Peyer's patch (tissue), 4 donors: ENCODE data around the gene LENEP. TPM values are rescaled to one million over a fixed set of nuclear protein-coding genes. Genes with fewer than 3 reads are reported as not detected.

Experiments
- DNase-seq, 3 donors: peaks; one replicate each; pipeline ENCODE4 v3.0.0-alpha.2; 2017 to 2019
- H3K27ac ChIP-seq, 4 donors: fragments of 200-600 bp; sonication (generic); one replicate each; pipeline ENCODE4 v1.5.1; 2016 to 2019
- H3K27me3 ChIP-seq, 2 donors: fragments of 200-600 bp; sonication (generic); one replicate each; pipeline ENCODE4 v1.5.1; 2019
- H3K36me3 ChIP-seq, 3 donors: fragments of 200-600 bp; sonication (generic); one replicate each; pipeline ENCODE4 v1.5.1; 2016 to 2019
- H3K4me1 ChIP-seq, 4 donors: fragments of 200-600 bp; sonication (generic); one replicate each; pipeline ENCODE4 v1.5.1; 2016 to 2019
- H3K4me3 ChIP-seq, 4 donors: fragments of 200-600 bp; sonication (generic); 1 replicate in 3 of 4; 2 replicates in 1 of 4; pipeline ENCODE4 v1.5.1; 2016 to 2019; ENCODE audit warnings: mild to moderate bottlenecking in 1 of 4
- H3K9me3 ChIP-seq, 4 donors: fragments of 200-600 bp; sonication (generic); one replicate each; pipeline ENCODE4 v1.5.1; 2016 to 2019; ENCODE audit warnings: mild to moderate bottlenecking in 1 of 4
- POLR2A ChIP-seq, 2 donors: fragments of 450-650 bp; IDR thresholded peaks; one replicate each; pipeline ENCODE4 v1.5.1; 2017; ENCODE audit warnings: antibody characterized with exemption in 2 of 2, mild to moderate bottlenecking in 2 of 2, moderate library complexity in 2 of 2
- total RNA-seq, 4 donors: library from RNA; depleted of rRNA; stranded (reverse); fragments of >200 nt; gene quantifications; one replicate each; pipeline ENCODE4 v1.1.0, GENCODE V29; 2016
- TF ChIP-seq, protein P1 (sequence below), 6 experiments: fragments of 450-650 bp in 4 of 6; fragments of 200-600 bp in 2 of 6; sonication (generic) in 1 of 6; IDR thresholded peaks; one replicate each; pipeline ENCODE4 v1.5.1; 2017 to 2019; ENCODE audit warnings: antibody characterized with exemption in 6 of 6, mild to moderate bottlenecking in 3 of 6, moderate library complexity in 1 of 6

Gene LENEP
- total RNA-seq, 4 donors from 2014 or later: not detected

DNA sequence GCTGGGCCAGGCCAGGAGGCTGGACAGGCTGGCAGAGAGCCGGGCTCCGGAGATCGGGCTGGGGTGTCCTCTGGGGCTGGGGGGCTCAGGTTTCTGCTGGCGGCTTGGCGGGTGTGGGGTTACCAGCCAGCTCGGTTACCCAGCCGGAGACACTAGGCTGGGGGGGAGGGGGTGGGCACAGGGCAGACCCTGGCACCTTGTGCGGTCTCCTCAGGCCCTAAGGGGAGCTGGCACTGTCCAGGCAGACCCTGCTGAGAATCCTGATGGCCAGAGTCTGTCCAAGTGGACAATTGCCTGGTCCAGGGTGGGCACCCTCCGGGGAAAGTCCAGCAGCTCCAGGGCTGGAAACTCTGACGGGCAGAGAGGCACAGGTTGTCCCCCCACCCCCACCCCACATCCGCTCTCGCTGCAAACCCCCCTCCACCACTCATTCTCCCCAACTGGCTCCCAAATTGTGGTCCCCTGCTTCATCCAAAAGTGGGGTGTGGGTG is 15.9 kb downstream of the LENEP start:
- Histone ChIP-seq H3K27ac (peak overlapping the region; percentile 94 to 99 (median 96)), H3K27me3 (no peaks in the 10 kb centered on the region), H3K4me3 (peak overlapping the region; percentile 26 to 63 (median 48)), H3K36me3 (peaks cover 0 to 13% (median 0%) of the 10 kb centered on the region in 3 donors), H3K9me3 (no peaks in the 10 kb centered on the region), H3K4me1 (peaks cover 6 to 83% (median 56%) of the 10 kb centered on the region in 4 donors)
- peak in 1 of 3 donors; percentile 50 for DNase-seq
- TF ChIP-seq, protein P1, sequence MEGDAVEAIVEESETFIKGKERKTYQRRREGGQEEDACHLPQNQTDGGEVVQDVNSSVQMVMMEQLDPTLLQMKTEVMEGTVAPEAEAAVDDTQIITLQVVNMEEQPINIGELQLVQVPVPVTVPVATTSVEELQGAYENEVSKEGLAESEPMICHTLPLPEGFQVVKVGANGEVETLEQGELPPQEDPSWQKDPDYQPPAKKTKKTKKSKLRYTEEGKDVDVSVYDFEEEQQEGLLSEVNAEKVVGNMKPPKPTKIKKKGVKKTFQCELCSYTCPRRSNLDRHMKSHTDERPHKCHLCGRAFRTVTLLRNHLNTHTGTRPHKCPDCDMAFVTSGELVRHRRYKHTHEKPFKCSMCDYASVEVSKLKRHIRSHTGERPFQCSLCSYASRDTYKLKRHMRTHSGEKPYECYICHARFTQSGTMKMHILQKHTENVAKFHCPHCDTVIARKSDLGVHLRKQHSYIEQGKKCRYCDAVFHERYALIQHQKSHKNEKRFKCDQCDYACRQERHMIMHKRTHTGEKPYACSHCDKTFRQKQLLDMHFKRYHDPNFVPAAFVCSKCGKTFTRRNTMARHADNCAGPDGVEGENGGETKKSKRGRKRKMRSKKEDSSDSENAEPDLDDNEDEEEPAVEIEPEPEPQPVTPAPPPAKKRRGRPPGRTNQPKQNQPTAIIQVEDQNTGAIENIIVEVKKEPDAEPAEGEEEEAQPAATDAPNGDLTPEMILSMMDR (IDR thresholded peaks at IDR 0.05): no peak
- no peak for TF ChIP-seq POLR2A (IDR thresholded peaks at IDR 0.05)

DNA sequence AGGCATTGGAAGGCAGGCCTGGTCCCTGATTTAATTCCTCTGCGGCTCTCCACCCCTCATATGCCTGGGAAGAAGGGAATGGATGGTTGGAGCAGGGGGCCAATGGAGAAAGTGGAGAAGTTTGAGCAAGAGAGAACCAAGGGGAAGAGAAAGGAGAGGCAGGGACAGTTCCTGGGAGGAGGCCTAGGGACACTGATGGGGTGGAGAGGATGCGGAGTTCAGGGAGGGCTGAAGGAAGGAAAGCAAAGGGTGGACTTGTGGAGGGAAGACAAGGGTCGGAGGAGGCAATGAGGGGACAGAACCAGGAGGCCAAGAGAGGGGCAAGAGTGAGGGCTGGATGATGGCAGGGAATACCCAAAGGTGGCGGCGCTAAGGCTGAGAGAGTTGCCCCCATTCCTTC is 16.4 kb downstream of the LENEP start:
- no peak for DNase-seq
- Histone ChIP-seq H3K27me3 (no peaks in the 10 kb centered on the region), H3K9me3 (no peaks in the 10 kb centered on the region), H3K36me3 (peaks cover 0 to 18% (median 0%) of the 10 kb centered on the region in 3 donors), H3K4me1 (peaks cover 6 to 81% (median 54%) of the 10 kb centered on the region in 4 donors), H3K4me3 (peak overlapping the region; percentile 26 to 63 (median 48)), H3K27ac (peak overlapping the region; percentile 94 to 99 (median 96))
- TF ChIP-seq POLR2A (IDR thresholded peaks at IDR 0.05): no peak
- TF ChIP-seq, protein P1 (IDR thresholded peaks at IDR 0.05): no peak

DNA sequence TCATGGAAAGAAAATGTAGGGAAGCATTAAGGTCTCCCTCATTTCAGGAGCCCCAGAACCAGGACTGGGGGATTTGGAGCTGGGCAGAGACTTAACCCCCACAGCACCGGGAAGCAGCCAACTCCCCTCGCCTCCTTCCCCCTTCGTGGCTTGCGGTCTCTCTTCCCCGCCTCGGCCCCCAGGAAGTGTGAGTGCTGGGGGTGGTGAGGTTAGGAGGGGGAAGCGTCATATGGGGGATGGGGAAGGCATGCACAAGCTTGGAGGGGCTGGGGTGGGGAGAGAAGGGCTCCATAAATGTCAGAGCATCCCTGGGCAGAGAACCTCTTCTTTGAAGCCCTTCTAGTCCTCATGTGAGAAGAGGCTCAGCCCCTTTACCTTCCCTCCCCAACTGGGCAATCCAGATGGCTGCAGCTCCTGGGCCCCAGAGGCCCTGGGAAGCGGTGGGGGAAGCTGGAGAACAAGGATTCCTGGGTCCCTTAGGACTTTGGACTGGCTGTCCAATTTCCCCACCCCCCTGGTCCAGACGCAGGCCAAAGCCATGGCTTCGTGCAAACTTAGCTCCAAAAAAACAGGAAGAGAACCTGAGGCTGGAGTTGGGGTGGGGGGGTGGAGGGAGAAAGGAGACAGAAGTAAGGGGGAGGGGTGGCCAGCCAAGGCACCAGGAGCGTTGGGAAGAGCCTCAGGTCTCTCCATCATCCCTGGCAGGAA is 17.0 kb downstream of the LENEP start:
- no peaks in the 10 kb centered on the region for H3K9me3 ChIP-seq
- H3K4me3 ChIP-seq: peak overlapping the region; percentile 26 to 63 (median 48)
- peak; percentile 46 to 65 (median 54) for DNase-seq
- peaks cover 0 to 24% (median 0%) of the 10 kb centered on the region in 3 donors for H3K36me3 ChIP-seq
- no peaks in the 10 kb centered on the region for H3K27me3 ChIP-seq
- H3K27ac ChIP-seq: peak overlapping the region; percentile 94 to 99 (median 96)
- no peak for TF ChIP-seq POLR2A (IDR thresholded peaks at IDR 0.05)
- TF ChIP-seq, protein P1 (IDR thresholded peaks at IDR 0.05): no peak
- peaks cover 6 to 81% (median 48%) of the 10 kb centered on the region in 4 donors for H3K4me1 ChIP-seq

DNA sequence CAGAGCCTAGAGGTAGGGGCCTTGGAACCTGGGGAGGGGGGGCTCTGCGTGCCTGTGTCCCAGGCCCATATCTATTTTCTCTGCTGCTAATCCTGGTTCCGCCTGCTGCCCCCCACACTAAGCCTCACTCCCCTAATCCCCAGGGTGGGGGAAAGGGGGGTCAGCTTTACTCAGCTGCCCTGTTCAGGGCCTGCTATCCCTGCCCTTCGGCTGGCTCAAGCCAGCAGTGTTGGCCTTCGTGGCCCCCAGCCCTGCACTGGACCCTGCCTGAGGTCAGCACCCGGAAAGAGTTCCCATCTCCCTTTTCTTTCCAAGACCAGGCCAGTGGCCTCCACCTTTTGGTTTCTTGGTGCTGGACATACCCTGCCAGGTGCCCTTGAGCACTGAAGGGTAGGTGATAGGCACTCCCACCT is 17.6 kb downstream of the LENEP start:
- peak in 1 of 3 donors; percentile 52 for DNase-seq
- Histone ChIP-seq H3K4me3 (peak overlapping the region in 2 of 4 donors; percentile 55 to 63), H3K36me3 (peaks cover 0 to 28% (median 0%) of the 10 kb centered on the region in 3 donors), H3K9me3 (no peaks in the 10 kb centered on the region), H3K4me1 (peaks cover 6 to 79% (median 43%) of the 10 kb centered on the region in 4 donors), H3K27ac (peak overlapping the region; percentile 94 to 99 (median 96)), H3K27me3 (no peaks in the 10 kb centered on the region)
- TF ChIP-seq, protein P1 (IDR thresholded peaks at IDR 0.05): no peak

DNA sequence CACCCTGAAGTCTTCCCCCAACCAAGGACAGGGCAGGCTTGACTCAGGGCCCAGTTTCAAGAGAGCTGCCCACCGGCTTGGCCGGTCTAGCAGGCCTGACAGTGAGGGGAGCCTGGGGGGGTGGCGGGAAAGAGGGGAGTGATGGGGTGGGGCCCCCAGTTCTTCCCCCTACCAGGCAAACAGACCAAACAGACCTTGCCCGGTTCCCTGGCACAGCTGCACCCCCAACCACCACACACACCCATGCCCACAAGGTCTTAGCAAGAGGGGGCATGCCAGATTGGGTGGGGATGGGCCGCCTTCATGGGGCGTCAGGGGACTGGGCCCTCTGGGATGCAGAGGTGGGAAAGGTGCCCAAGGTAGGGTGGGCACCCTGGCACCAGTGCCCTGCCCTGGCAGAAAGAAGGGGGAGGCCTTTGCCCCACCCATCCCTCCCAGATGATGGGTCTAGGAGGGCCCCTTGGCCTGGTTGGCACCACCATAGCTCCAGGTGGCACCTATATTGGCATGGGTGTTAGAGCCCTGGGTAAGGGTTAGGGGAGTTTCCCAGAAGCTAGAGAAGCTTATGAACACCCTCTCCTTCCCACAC is 18.1 kb downstream of the LENEP start:
- no peak for TF ChIP-seq POLR2A (IDR thresholded peaks at IDR 0.05)
- TF ChIP-seq, protein P1 (IDR thresholded peaks at IDR 0.05): no peak
- Histone ChIP-seq H3K27me3 (no peaks in the 10 kb centered on the region), H3K36me3 (peaks cover 0 to 33% (median 0%) of the 10 kb centered on the region in 3 donors), H3K27ac (peak overlapping the region; percentile 94 to 99 (median 96)), H3K4me3 (peak overlapping the region in 2 of 4 donors; percentile 55 to 63), H3K4me1 (peaks cover 6 to 79% (median 42%) of the 10 kb centered on the region in 4 donors), H3K9me3 (no peaks in the 10 kb centered on the region)
- peak in 1 of 3 donors; percentile 55 for DNase-seq
